AG04450 (cell line): Measurements from ENCODE around the gene GTF2F1. TPM values are rescaled to one million over a fixed set of nuclear protein-coding genes. Genes with fewer than 3 reads are reported as not detected.
A peak's percentile ranks its signal among the peaks of the same experiment; 100 is the strongest.

Source experiments
- CTCF ChIA-PET: fragments of 300-600, 350-600 bp; formaldehyde crosslinking; extraction: SDS; loops from one replicate; lab custom pipeline; 2022; ENCODE audit warnings: antibody characterized with exemption, inconsistent platforms; lab: Charles Lee
- POLR2A ChIA-PET: fragments of 350-600 bp; formaldehyde crosslinking; extraction: SDS; loops from one replicate; lab custom pipeline; 2021; ENCODE audit warnings: antibody characterized with exemption, inconsistent platforms; lab: Yijun Ruan, JAX
- DNase-seq: peaks from one replicate; pipeline ENCODE4 v3.0.0-alpha.2; 2011; ENCODE audit warnings: low read depth, low spot score
- H3K27ac ChIP-seq: one replicate; pipeline ENCODE4 v1.5.1; 2012; ENCODE audit warnings: low read depth, low read length, control low read depth
- H3K27me3 ChIP-seq: one replicate; pipeline ENCODE4 v1.6.0; 2012; ENCODE audit warnings: low read length; ENCODE audit not compliant: control insufficient read depth, insufficient read depth
- H3K4me3 ChIP-seq: 2 replicates; pipeline ENCODE4 v1.5.1; 2011; ENCODE audit warnings: mild to moderate bottlenecking, low read depth, low read length, control low read depth
- H3K9me3 ChIP-seq: 2 replicates; pipeline ENCODE4 v1.5.1; 2012; ENCODE audit warnings: low read length; ENCODE audit not compliant: control insufficient read depth, insufficient read depth
- polyA plus RNA-seq: library from polyadenylated mRNA; depleted of rRNA; stranded (reverse); fragments of >200 nt; gene quantifications from 2 replicates; pipeline ENCODE4 v1.2.3, GENCODE V29; 2011
- TF ChIP-seq, protein P1 (sequence below): IDR thresholded peaks from 2 replicates; pipeline ENCODE4 v1.5.1; 2011; ENCODE audit warnings: low read depth, low read length, control low read depth, inconsistent platforms

GTF2F1 gene
- polyA plus RNA-seq, 1 experiment: 33.7 TPM

- H3K27ac ChIP-seq: no peak overlapping the region
- no peak for DNase-seq
- H3K9me3 ChIP-seq: peaks cover 11% of the 10 kb centered on the region
- peaks cover 3% of the 10 kb centered on the region for H3K27me3 ChIP-seq
- ChIA-PET POLR2A (no interaction called here), CTCF (no interaction called here)
- TF ChIP-seq, protein P1, sequence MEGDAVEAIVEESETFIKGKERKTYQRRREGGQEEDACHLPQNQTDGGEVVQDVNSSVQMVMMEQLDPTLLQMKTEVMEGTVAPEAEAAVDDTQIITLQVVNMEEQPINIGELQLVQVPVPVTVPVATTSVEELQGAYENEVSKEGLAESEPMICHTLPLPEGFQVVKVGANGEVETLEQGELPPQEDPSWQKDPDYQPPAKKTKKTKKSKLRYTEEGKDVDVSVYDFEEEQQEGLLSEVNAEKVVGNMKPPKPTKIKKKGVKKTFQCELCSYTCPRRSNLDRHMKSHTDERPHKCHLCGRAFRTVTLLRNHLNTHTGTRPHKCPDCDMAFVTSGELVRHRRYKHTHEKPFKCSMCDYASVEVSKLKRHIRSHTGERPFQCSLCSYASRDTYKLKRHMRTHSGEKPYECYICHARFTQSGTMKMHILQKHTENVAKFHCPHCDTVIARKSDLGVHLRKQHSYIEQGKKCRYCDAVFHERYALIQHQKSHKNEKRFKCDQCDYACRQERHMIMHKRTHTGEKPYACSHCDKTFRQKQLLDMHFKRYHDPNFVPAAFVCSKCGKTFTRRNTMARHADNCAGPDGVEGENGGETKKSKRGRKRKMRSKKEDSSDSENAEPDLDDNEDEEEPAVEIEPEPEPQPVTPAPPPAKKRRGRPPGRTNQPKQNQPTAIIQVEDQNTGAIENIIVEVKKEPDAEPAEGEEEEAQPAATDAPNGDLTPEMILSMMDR: no peak
- H3K4me3 ChIP-seq: no peak overlapping the region
Measured at GRCh38 chr19:6427131-6427530, 34.2 kb upstream of the GTF2F1 start.

GRCh38 chr19:6425732-6426620 is 33.0 kb upstream of the GTF2F1 start:
- H3K4me3 ChIP-seq: no peak overlapping the region
- peaks cover 11% of the 10 kb centered on the region for H3K9me3 ChIP-seq
- no peak for DNase-seq
- TF ChIP-seq, protein P1: no peak
- ChIA-PET POLR2A (interaction anchor here (0.6 to 1.7 kb wide), 3 partner anchors 33 to 1998 kb away, joined by 5 to 15 read pairs (median 6); partner anchors contain the start of genes ALKBH7 and GTF2F1), CTCF (no interaction called here)
- H3K27ac ChIP-seq: peak overlapping the region; percentile 90
- H3K27me3 ChIP-seq: peaks cover 3% of the 10 kb centered on the region

DNA sequence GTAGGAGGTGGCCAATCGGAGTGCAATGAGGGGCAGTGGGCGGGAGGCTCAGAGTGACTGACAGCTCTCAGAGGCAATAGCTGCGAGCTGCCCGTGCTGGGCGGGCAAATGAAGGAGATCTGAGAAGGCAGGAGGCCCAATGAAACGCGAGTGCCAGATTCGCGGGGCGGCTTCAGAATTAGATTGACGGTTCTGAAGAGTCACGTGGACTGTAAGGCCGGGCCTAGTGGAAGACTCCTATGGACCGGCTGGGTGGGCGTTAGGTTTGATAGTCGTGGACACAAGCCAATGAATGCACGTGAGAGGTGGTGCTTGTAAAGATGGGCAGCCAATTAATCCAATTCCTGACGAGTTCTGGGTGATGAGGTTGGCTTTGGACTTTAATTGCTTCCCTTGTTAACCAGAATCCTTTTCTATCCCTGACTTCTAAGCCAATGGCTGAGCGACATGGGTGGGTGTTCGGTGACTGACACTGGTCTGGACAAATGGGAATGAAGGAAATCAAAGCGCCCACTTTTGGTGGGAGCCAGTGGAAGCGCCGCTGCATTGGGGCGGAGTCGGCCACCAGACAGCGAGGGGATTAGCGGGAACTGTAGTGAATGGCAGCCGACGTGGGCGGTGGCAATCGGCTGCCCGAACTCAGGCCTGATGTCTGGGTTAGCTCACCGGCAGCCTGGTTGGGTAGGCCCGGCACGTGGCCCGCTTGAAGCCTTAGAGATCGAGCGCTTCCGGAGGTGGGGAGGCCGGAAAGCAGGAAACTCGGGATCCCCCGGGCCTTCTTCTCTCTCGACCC is 32.2 kb upstream of the GTF2F1 start:
- Histone ChIP-seq H3K4me3 (no peak overlapping the region), H3K27ac (peak overlapping the region; percentile 90), H3K27me3 (peaks cover 3% of the 10 kb centered on the region), H3K9me3 (peaks cover 11% of the 10 kb centered on the region)
- ChIA-PET POLR2A (interaction anchor here (0.6 to 1.7 kb wide), 7 partner anchors 13 to 1999 kb away, joined by 3 to 15 read pairs (median 5); partner anchors contain the start of genes ALKBH7 and GTF2F1), CTCF (no interaction called here)
- TF ChIP-seq, protein P1: no peak
- peak; percentile 100 for DNase-seq

- Histone ChIP-seq H3K27ac (peak within 1 kb of the TSS; percentile 90), H3K4me3 (peak within 1 kb of the TSS; percentile 96), H3K9me3 (peaks cover 11% of the 10 kb centered on the region), H3K27me3 (no peaks in the 10 kb centered on the region)
- POLR2A ChIA-PET: interaction anchor here (0.6 to 1.7 kb wide), 7 partner anchors 12 to 787 kb away, joined by 3 to 15 read pairs (median 5); partner anchors contain the start of genes ALKBH7 and GTF2F1
- TF ChIP-seq, protein P1: no peak
- CTCF ChIA-PET: no interaction called here
- no peak for DNase-seq
Measured at GRCh38 chr19:6424195-6424938, 31.4 kb upstream of the GTF2F1 start, which contains the start of gene KHSRP. TSS of gene KHSRP (minus strand) at chr19:6424811. CDS start at chr19:6424701, 110 bp downstream.
